H1 (cell line): Measurements from ENCODE around the gene NCK1. TPM values are rescaled to one million over a fixed set of nuclear protein-coding genes. Genes with fewer than 3 reads are reported as not detected.

Source experiments
- CTCF ChIA-PET: fragments of 300-600 bp; sonication (Branson Sonifier 250); formaldehyde crosslinking; loops from one replicate; lab custom pipeline; 2021; ENCODE audit not compliant: partially characterized antibody; lab: Charles Lee
- POLR2A ChIA-PET: fragments of 300-600 bp; sonication (Branson Sonifier 250); formaldehyde crosslinking; loops from one replicate; lab custom pipeline; 2021; ENCODE audit warnings: inconsistent platforms; ENCODE audit not compliant: partially characterized antibody; lab: Charles Lee
- DNase-seq, 2 experiments: peaks; one replicate each; pipeline versions ENCODE4 v3.0.0 to v3.0.0-alpha.2; 2010 to 2022; ENCODE audit warnings: low spot score in 2 of 2, low read depth in 1 of 2, mixed read lengths in 1 of 2
- FAIRE-seq: peaks from 2 replicates; lab custom pipeline; 2011; peaks lifted over from hg19 to GRCh38; lab: Jason Lieb, UNC
- H2AFZ ChIP-seq: 2 replicates; pipeline ENCODE4 v1.8.1; 2012; ENCODE audit warnings: low read length, inconsistent platforms
- H2AK5ac ChIP-seq: 2 replicates; pipeline ENCODE4 v1.6.1; 2013; ENCODE audit warnings: low read depth, low read length
- H2BK120ac ChIP-seq: replicated peaks from 2 replicates; pipeline ENCODE3; 2013; ENCODE audit warnings: low read depth, low read length, inconsistent platforms
- H2BK12ac ChIP-seq: 2 replicates; pipeline ENCODE4 v1.6.1; 2013; ENCODE audit warnings: low read depth, low read length
- H2BK15ac ChIP-seq: 2 replicates; pipeline ENCODE4 v1.6.1; 2013; ENCODE audit warnings: low read length
- H2BK20ac ChIP-seq: 2 replicates; pipeline ENCODE4 v1.6.1; 2013; ENCODE audit warnings: low read length
- H2BK5ac ChIP-seq: 2 replicates; pipeline ENCODE4 v1.6.1; 2013; ENCODE audit warnings: low read depth, low read length
- H3K14ac ChIP-seq: 2 replicates; pipeline ENCODE4 v1.6.1; 2013; ENCODE audit warnings: inconsistent platforms; ENCODE audit not compliant: insufficient read length
- H3K18ac ChIP-seq: 2 replicates; pipeline ENCODE4 v1.6.1; 2013; ENCODE audit warnings: low read length; ENCODE audit errors: extremely low read depth
- H3K23ac ChIP-seq: 2 replicates; pipeline ENCODE4 v1.6.1; 2013; ENCODE audit warnings: inconsistent platforms; ENCODE audit not compliant: insufficient read length
- H3K23me2 ChIP-seq: 2 replicates; pipeline ENCODE4 v1.6.1; 2013; ENCODE audit warnings: low read depth, low read length
- H3K27ac ChIP-seq: 2 replicates; pipeline ENCODE4 v1.6.1; 2011; ENCODE audit warnings: low read depth, low read length, inconsistent platforms
- H3K27me3 ChIP-seq, 4 experiments: replicated peaks in 1 of 4; 1 replicate in 1 of 4; 2 replicates in 3 of 4; pipeline versions ENCODE4 v1.6.1 to v1.8.1; 2011 to 2013; ENCODE audit warnings: low read length in 3 of 4, mild to moderate bottlenecking in 3 of 4, inconsistent platforms in 2 of 4, mixed read lengths in 2 of 4, moderate library complexity in 1 of 4; ENCODE audit not compliant: control insufficient read depth in 3 of 4, insufficient read depth in 3 of 4; ENCODE audit errors: extremely low read depth in 1 of 4
- H3K36me3 ChIP-seq, 4 experiments: 2 replicates each; pipeline versions ENCODE4 v1.6.1 to v1.8.1; 2011 to 2013; ENCODE audit warnings: mild to moderate bottlenecking in 4 of 4, low read length in 3 of 4, moderate library complexity in 2 of 4, control low read depth in 1 of 4, inconsistent platforms in 1 of 4; ENCODE audit not compliant: insufficient read depth in 4 of 4, control insufficient read depth in 2 of 4
- H3K4ac ChIP-seq: replicated peaks from 2 replicates; pipeline ENCODE3; 2013; ENCODE audit warnings: low read length, low read depth, mixed read lengths, inconsistent platforms; ENCODE audit not compliant: insufficient read length
- H3K4me1 ChIP-seq, 4 experiments: replicated peaks in 1 of 4; 1 replicate in 1 of 4; 2 replicates in 3 of 4; pipeline versions ENCODE4 v1.6.1 to v1.8.1; 2011 to 2013; ENCODE audit warnings: low read length in 3 of 4, inconsistent platforms in 2 of 4, mixed read lengths in 1 of 4; ENCODE audit not compliant: insufficient read depth in 4 of 4, control insufficient read depth in 3 of 4
- H3K4me2 ChIP-seq, 2 experiments: 2 replicates each; pipeline versions ENCODE4 v1.6.1 to v1.8.1; 2011 to 2013; ENCODE audit warnings: low read depth in 2 of 2, low read length in 2 of 2, control low read depth in 1 of 2, inconsistent platforms in 1 of 2, mild to moderate bottlenecking in 1 of 2; ENCODE audit not compliant: insufficient read depth in 1 of 2
- H3K4me3 ChIP-seq, 4 experiments: fragments of 200-600, 300-600 bp in 1 of 4; sonication (generic), shearing (Covaris generic), sonication (Bioruptor Twin) in 1 of 4; 2 replicates each; pipeline versions ENCODE4 v1.5.1 to v1.8.1; 2011 to 2016; ENCODE audit warnings: low read length in 4 of 4, low read depth in 3 of 4, control low read depth in 2 of 4, inconsistent platforms in 2 of 4, mild to moderate bottlenecking in 2 of 4, mixed read lengths in 1 of 4, moderate library complexity in 1 of 4; ENCODE audit not compliant: insufficient read depth in 2 of 4; ENCODE audit errors: extremely low read depth in 1 of 4
- H3K56ac ChIP-seq: replicated peaks from 2 replicates; pipeline ENCODE3; 2013; ENCODE audit warnings: low read depth, mild to moderate bottlenecking, mixed read lengths, low read length, inconsistent platforms; ENCODE audit not compliant: insufficient read length
- H3K79me1 ChIP-seq: 2 replicates; pipeline ENCODE4 v1.6.1; 2013; ENCODE audit warnings: low read depth, low read length, control low read depth
- H3K79me2 ChIP-seq, 2 experiments: 2 replicates each; pipeline versions ENCODE4 v1.6.1 to v1.8.1; 2012 to 2013; ENCODE audit warnings: low read length in 2 of 2, mild to moderate bottlenecking in 2 of 2, inconsistent platforms in 1 of 2; ENCODE audit not compliant: insufficient read depth in 2 of 2, control insufficient read depth in 1 of 2
- H3K9ac ChIP-seq, 4 experiments: replicated peaks in 1 of 4; 1 replicate in 1 of 4; 2 replicates in 3 of 4; pipeline versions ENCODE4 v1.6.1 to v1.8.1; 2011 to 2013; ENCODE audit warnings: low read depth in 3 of 4, low read length in 3 of 4, control low read depth in 2 of 4, mild to moderate bottlenecking in 2 of 4, moderate library complexity in 2 of 4, inconsistent platforms in 1 of 4; ENCODE audit errors: extremely low read depth in 1 of 4
- H3K9me3 ChIP-seq, 2 experiments: 2 replicates each; pipeline versions ENCODE4 v1.6.1 to v1.8.1; 2012 to 2013; ENCODE audit warnings: mild to moderate bottlenecking in 2 of 2, moderate library complexity in 2 of 2, control low read depth in 1 of 2, inconsistent platforms in 1 of 2, low read depth in 1 of 2, low read length in 1 of 2, mixed read lengths in 1 of 2; ENCODE audit not compliant: insufficient read depth in 2 of 2
- H4K20me1 ChIP-seq, 2 experiments: replicated peaks in 1 of 2; 2 replicates each; pipeline versions ENCODE3 to v1.8.1; 2011 to 2013; ENCODE audit warnings: inconsistent platforms in 2 of 2, low read length in 2 of 2, mild to moderate bottlenecking in 1 of 2; ENCODE audit not compliant: insufficient read depth in 2 of 2, control insufficient read depth in 1 of 2
- H4K5ac ChIP-seq: 2 replicates; pipeline ENCODE4 v1.6.1; 2013; ENCODE audit warnings: low read length, low read depth, mixed read lengths, inconsistent platforms; ENCODE audit not compliant: insufficient read length
- H4K8ac ChIP-seq: 2 replicates; pipeline ENCODE4 v1.8.0; 2013; ENCODE audit warnings: mild to moderate bottlenecking, moderate library complexity, low read length, inconsistent platforms; ENCODE audit not compliant: insufficient read depth; ENCODE audit errors: extremely low read depth
- H4K91ac ChIP-seq: replicated peaks from 2 replicates; pipeline ENCODE3; 2013; ENCODE audit warnings: low read length, mixed read lengths, inconsistent platforms; ENCODE audit not compliant: insufficient read length
- BRCA1 ChIP-seq: IDR thresholded peaks from 2 replicates; pipeline ENCODE4 v1.6.1; 2012; ENCODE audit warnings: low read depth, low read length, improper control_type of control experiment
- CBX8 ChIP-seq: fragments of 300-800, 300-1000 bp; sonication (generic); IDR thresholded peaks from 2 replicates; pipeline ENCODE4 v1.7.1; 2016; ENCODE audit warnings: low read depth, low read length, borderline replicate concordance
- MAFK ChIP-seq: IDR thresholded peaks from 2 replicates; pipeline ENCODE4 v1.6.1; 2012; ENCODE audit warnings: low read depth, mild to moderate bottlenecking, improper control_type of control experiment, low read length
- PHF8 ChIP-seq: fragments of 200-600 bp; sonication (generic); conservative IDR thresholded peaks from 2 replicates; pipeline ENCODE4 v1.7.1; 2012; ENCODE audit warnings: low read depth, mild to moderate bottlenecking, inconsistent platforms, low read length, moderate library complexity
- POU5F1 ChIP-seq: IDR thresholded peaks from 2 replicates; pipeline ENCODE4 v1.6.1; 2011; ENCODE audit warnings: low read depth, mild to moderate bottlenecking, low read length, moderate library complexity
- SP1 ChIP-seq: IDR thresholded peaks from 2 replicates; pipeline ENCODE4 v1.6.1; 2011; ENCODE audit warnings: low read depth, low read length
- SUZ12 ChIP-seq: fragments of 200-600 bp; sonication (generic); IDR thresholded peaks from 2 replicates; pipeline ENCODE4 v1.6.1; 2012; ENCODE audit warnings: mild to moderate bottlenecking, inconsistent platforms, low read length, moderate library complexity, mixed read lengths
- WGBS, 2 experiments: shearing (Covaris generic) in 1 of 2; methylation state at CpG; one replicate each; pipeline versions ENCODE4 v1.1.6 to v1.1.7; 2013 to 2015; ENCODE audit warnings: low lambda C conversion rate in 2 of 2, mixed read lengths in 2 of 2, inconsistent platforms in 1 of 2, low coverage in 1 of 2, missing lambda C conversion rate in 1 of 2; ENCODE audit not compliant: insufficient replicate concordance in 2 of 2, insufficient coverage in 1 of 2, insufficient read length in 1 of 2; ENCODE audit errors: extremely low coverage in 1 of 2, missing lambda C conversion rate in 1 of 2; 5-methylcytosine and 5-hydroxymethylcytosine counted together
- polyA plus RNA-seq, 7 experiments: library from polyadenylated mRNA; depleted of rRNA in 3 of 7; stranded (reverse) in 5 of 7; unstranded in 2 of 7; fragments of >200 nt in 5 of 7; fragments of 200-250 nt in 2 of 7; gene quantifications; 1 replicate in 5 of 7; 2 replicates in 1 of 7; 4 replicates in 1 of 7; pipeline versions ENCODE4 v1.2.1 to v1.2.3, GENCODE V29; 2011 to 2013; ENCODE audit warnings: missing spikeins in 2 of 7, mixed read lengths in 2 of 7
- total RNA-seq: library from RNA; stranded (reverse); fragmentation: NEBNext Ultra II Directional; extraction: Animal tissue kit (Norgen Biotek cat#: 25700); gene quantifications from 2 replicates; pipeline ENCODE4 v1.2.1, GENCODE V29; 2021

Gene NCK1
- total and polyA plus RNA-seq, 2 of the 8 experiments (the other 6 are each of a cell fraction or from before 2014, with no cell fraction given) = 10.0 to 28.5 TPM

DNA sequence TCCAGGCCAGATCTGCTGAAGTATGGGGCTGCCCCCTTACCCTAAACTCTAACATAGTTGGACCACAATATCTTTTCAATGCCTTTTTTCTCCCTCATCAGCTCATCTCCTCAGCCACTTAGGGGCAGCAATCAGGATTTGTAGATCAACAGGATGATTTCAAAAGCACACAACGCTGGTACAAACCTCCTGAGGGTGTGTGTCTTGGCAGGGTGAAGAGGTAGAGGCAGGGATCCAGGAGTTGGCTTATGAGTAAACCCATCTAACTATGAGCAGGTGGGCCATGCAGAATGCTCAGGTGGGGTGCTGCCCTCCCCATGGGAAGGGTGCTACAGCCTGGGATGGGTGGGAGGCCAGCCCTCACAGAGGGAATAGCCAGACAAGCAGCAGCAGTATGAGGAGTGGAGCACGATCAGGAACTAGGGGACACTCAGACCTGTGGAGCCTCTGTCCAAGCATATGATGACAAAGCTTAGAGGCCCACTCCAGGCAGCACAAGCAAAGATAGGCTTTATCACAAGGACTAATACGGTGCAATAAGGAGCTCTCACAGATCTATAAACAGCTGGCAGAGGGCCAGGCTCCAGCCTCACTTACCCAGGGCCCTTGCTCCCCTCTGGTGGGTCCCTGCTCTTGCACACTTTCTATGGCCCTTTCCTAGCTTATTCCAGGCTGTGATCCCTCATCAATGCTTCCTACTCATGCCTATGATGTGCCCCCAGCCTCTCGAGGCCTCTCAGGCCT, 127.9 kb downstream of the NCK1 start:
- 81% methylated on average over 4 of the region's 4 CpGs; no CpG with 5 or more reads in 1 of the 2 experiments for WGBS, 2 experiments

More for the DNA sequence above, 127.9 kb downstream of the NCK1 start:
- Histone ChIP-seq H4K20me1 (no peaks in the 10 kb centered on the region), H3K9ac (no peak overlapping the region; a peak in 1 of 7 replicates), H3K23me2 (no peaks in the 10 kb centered on the region), H2BK15ac (no peak overlapping the region), H3K4ac (no peak overlapping the region), H4K5ac (no peak overlapping the region), H3K79me2 (no peaks in the 10 kb centered on the region), H3K9me3 (peaks cover 5 to 12% of the 10 kb centered on the region in 2 experiments; a peak in 3 of 4 replicates), H2AK5ac (no peak overlapping the region), H2BK120ac (no peak overlapping the region), H2BK12ac (no peak overlapping the region), H3K36me3 (0 out of 8 replicates have a peak, but pooled peaks cover 0 to 2% (median 0%) of the 10 kb centered on the region in 4 experiments), H4K91ac (no peak overlapping the region), H2BK20ac (no peak overlapping the region), H4K8ac (no peak overlapping the region), H3K14ac (no peak overlapping the region), H3K27ac (no peak overlapping the region), H3K4me2 (no peak overlapping the region), H3K79me1 (no peaks in the 10 kb centered on the region), H2AFZ (no peak overlapping the region), H3K23ac (no peak overlapping the region), H3K4me3 (no peak overlapping the region), H3K18ac (no peak overlapping the region), H3K4me1 (no peaks in the 10 kb centered on the region), H3K27me3 (no peaks in the 10 kb centered on the region), H3K56ac (no peak overlapping the region), H2BK5ac (no peak overlapping the region)
- POLR2A ChIA-PET = interaction anchor here (1.3 kb wide), 1 partner anchor 18 kb away, joined by 3 read pairs; no protein-coding TSS in a partner anchor
- no peak for DNase-seq
- TF ChIP-seq BRCA1 (no peak), POU5F1 (no peak), SP1 (no peak), CBX8 (no peak), PHF8 (no peak), SUZ12 (no peak), MAFK (no peak)
- CTCF ChIA-PET = interaction anchor here (0.8 kb wide), 1 partner anchor 11 kb away, joined by 4 read pairs; no protein-coding TSS in a partner anchor
- no peak for FAIRE-seq
